Natural killer cell (primary cell): ENCODE measurements around the gene BAHCC1. TPM values are rescaled to one million over a fixed set of nuclear protein-coding genes. Genes with fewer than 3 reads are reported as not detected.

ENCODE experiments used
- ATAC-seq, 3 donors: fragments of 150-1000 bp in 2 of 3; fragments of 200-7000 bp in 1 of 3; cut with Tn5 transposase; 1 replicate in 1 of 3; 2 replicates in 2 of 3; pipeline ENCODE4 v1.10.0; 2021; ENCODE audit warnings: mild to moderate bottlenecking in 2 of 3, moderate library complexity in 2 of 3
- DNase-seq, 2 donors: peaks; one replicate each; pipeline versions ENCODE4 v3.0.0 to v3.0.0-alpha.2; 2013 to 2021; ENCODE audit warnings: mixed read lengths in 1 of 2
- H3K27ac ChIP-seq: one replicate; pipeline ENCODE4 v1.5.1; 2013; ENCODE audit warnings: mild to moderate bottlenecking, low read length
- H3K27me3 ChIP-seq: one replicate; pipeline ENCODE4 v1.6.1; 2013; ENCODE audit warnings: low read length; ENCODE audit not compliant: control insufficient read depth, insufficient read depth
- H3K36me3 ChIP-seq: one replicate; pipeline ENCODE4 v1.6.1; 2013; ENCODE audit warnings: low read length; ENCODE audit not compliant: control insufficient read depth, insufficient read depth
- H3K4me1 ChIP-seq: one replicate; pipeline ENCODE4 v1.6.1; 2013; ENCODE audit warnings: low read length; ENCODE audit not compliant: control insufficient read depth, insufficient read depth
- H3K4me3 ChIP-seq: one replicate; pipeline ENCODE4 v1.5.1; 2013; ENCODE audit warnings: low read length
- H3K9me3 ChIP-seq: one replicate; pipeline ENCODE4 v1.6.1; 2013; ENCODE audit warnings: low read length; ENCODE audit not compliant: control insufficient read depth, insufficient read depth
- H3K27ac Mint-ChIP-seq, 2 donors: one replicate each; pipeline ENCODE4 v1.8.0; 2022; ENCODE audit warnings: mild to moderate bottlenecking in 2 of 2, mixed read lengths in 2 of 2, moderate library complexity in 1 of 2
- H3K27me3 Mint-ChIP-seq, 2 donors: one replicate each; pipeline ENCODE4 v1.8.0; 2022; ENCODE audit warnings: low read depth in 2 of 2, mixed read lengths in 2 of 2
- H3K36me3 Mint-ChIP-seq: one replicate; pipeline ENCODE4 v1.8.0; 2022; ENCODE audit warnings: mixed read lengths
- H3K4me1 Mint-ChIP-seq, 2 donors: one replicate each; pipeline ENCODE4 v1.8.0; 2022; ENCODE audit warnings: mixed read lengths in 2 of 2
- H3K4me3 Mint-ChIP-seq: one replicate; pipeline ENCODE4 v1.8.0; 2022; ENCODE audit warnings: mild to moderate bottlenecking, moderate library complexity, mixed read lengths
- H3K9me3 Mint-ChIP-seq, 2 donors: one replicate each; pipeline ENCODE4 v1.8.0; 2022; ENCODE audit warnings: mixed read lengths in 2 of 2
- CTCF ChIP-seq: fragments of 200-600 bp; IDR thresholded peaks from one replicate; pipeline ENCODE4 v1.8.0; 2022; ENCODE audit warnings: antibody characterized with exemption
- WGBS: methylation state at CpG from one replicate; pipeline ENCODE4 v1.1.7; 2013; ENCODE audit warnings: missing lambda C conversion rate; ENCODE audit not compliant: insufficient coverage; 5-methylcytosine and 5-hydroxymethylcytosine counted together
- intact Hi-C: fragments of 100-400 bp; cut with micrococcal nuclease; formaldehyde crosslinking; loops from one replicate; pipeline ENCODE4 v1.14.2; 2022
- total RNA-seq, 4 donors: library from RNA; stranded (reverse); fragments of 120-200 nt in 1 of 4; gene quantifications; one replicate each; pipeline versions ENCODE4 v1.2.3 to v1.2.4, GENCODE V29; 2013 to 2022

The BAHCC1 gene
- total RNA-seq, 3 donors from 2014 or later (not counting 1 experiment from before 2014, with no cell fraction given): 2.9 to 17.3 (median 5.7) TPM

DNA sequence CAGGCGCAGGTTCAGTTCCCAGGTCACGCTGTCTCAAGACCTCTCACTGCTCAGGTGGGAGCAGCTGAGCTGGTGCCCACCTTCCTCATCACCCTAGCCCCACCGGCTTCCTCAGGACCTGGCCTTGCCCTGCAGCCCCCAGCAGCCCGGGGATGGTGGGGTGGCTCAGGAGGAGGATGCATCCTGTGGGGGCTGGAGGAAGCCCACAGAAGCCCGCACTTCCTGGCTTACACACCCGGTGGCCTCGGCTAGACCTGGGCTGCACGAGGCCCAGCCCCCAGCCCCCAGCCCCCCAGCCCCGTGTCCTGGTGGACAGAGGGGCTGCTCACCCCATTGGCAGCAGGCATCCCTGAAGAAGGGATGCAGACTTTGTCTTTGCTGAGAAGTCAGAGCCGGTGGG is 43.4 kb downstream of the BAHCC1 start:
- Histone ChIP-seq H3K4me1 (peaks cover 16% of the 10 kb centered on the region), H3K4me3 (no peak overlapping the region), H3K36me3 (no peaks in the 10 kb centered on the region), H3K27ac (no peak overlapping the region), H3K9me3 (no peaks in the 10 kb centered on the region), H3K27me3 (peaks cover 7% of the 10 kb centered on the region)
- H3K9me3 Mint-ChIP-seq: no peaks in the 10 kb centered on the region
- no peak overlapping the region for H3K4me3 Mint-ChIP-seq
- H3K4me1 Mint-ChIP-seq: peaks cover 0 to 5% of the 10 kb centered on the region in 2 donors
- H3K27ac Mint-ChIP-seq: no peak overlapping the region
- 15% methylated on average over 9 of the region's 10 CpGs for WGBS
- peaks cover 0 to 15% of the 10 kb centered on the region in 2 donors for H3K27me3 Mint-ChIP-seq
- no peaks in the 10 kb centered on the region for H3K36me3 Mint-ChIP-seq
- intact Hi-C loops: no loop called here
- ATAC-seq (peak in 1 of 3 donors; percentile 40), DNase-seq (no peak)
- no peak for TF ChIP-seq CTCF

DNA sequence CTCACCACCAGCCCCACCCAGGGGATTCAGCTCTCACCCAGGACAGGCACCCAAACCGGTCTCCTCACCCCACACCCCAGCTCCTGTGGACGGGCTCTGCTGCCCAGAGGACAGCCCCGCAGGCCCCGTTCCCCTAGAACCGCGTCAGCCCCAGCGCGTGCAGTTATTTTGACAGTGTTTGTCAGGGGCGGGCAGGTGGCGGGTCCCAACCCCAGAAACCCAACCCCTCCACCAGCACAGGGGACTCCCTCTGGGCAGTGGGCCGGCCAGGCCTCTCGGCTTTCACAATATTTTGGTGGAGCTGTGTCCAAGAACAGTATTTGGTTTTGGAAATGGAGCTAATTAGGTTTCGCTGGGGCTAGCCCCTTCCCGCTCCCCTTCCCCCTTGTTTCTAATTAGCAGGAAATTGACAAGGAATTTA is 44.8 kb downstream of the BAHCC1 start:
- Histone ChIP-seq H3K4me3 (no peak overlapping the region), H3K36me3 (no peaks in the 10 kb centered on the region), H3K4me1 (peaks cover 16% of the 10 kb centered on the region), H3K27ac (no peak overlapping the region), H3K9me3 (no peaks in the 10 kb centered on the region), H3K27me3 (peaks cover 7% of the 10 kb centered on the region)
- peaks cover 0 to 11% of the 10 kb centered on the region in 2 donors for H3K27me3 Mint-ChIP-seq
- no peak for DNase-seq
- H3K36me3 Mint-ChIP-seq: no peaks in the 10 kb centered on the region
- H3K9me3 Mint-ChIP-seq: no peaks in the 10 kb centered on the region
- H3K4me1 Mint-ChIP-seq: peaks cover 0 to 5% of the 10 kb centered on the region in 2 donors
- no peak overlapping the region for H3K4me3 Mint-ChIP-seq
- intact Hi-C loops: no loop called here
- ATAC-seq: no peak
- WGBS: 91% methylated on average over 12 of the region's 14 CpGs
- TF ChIP-seq CTCF: no peak
- no peak overlapping the region for H3K27ac Mint-ChIP-seq

GRCh38 chr17:81440511-81441244 is 45.4 kb downstream of the BAHCC1 start:
- no peak overlapping the region for H3K27ac ChIP-seq
- Mint-ChIP-seq H3K4me3 (no peak overlapping the region), H3K27me3 (peaks cover 0 to 8% of the 10 kb centered on the region in 2 donors), H3K4me1 (peaks cover 0 to 5% of the 10 kb centered on the region in 2 donors), H3K9me3 (no peaks in the 10 kb centered on the region), H3K27ac (no peak overlapping the region), H3K36me3 (no peaks in the 10 kb centered on the region)
- ATAC-seq: no peak
- peaks cover 16% of the 10 kb centered on the region for H3K4me1 ChIP-seq
- 82% methylated on average over 24 of the region's 24 CpGs for WGBS
- intact Hi-C loops: no loop called here
- TF ChIP-seq CTCF: no peak
- H3K27me3 ChIP-seq: peaks cover 7% of the 10 kb centered on the region
- H3K9me3 ChIP-seq: no peaks in the 10 kb centered on the region
- no peak for DNase-seq
- H3K4me3 ChIP-seq: no peak overlapping the region
- H3K36me3 ChIP-seq: no peaks in the 10 kb centered on the region

DNA sequence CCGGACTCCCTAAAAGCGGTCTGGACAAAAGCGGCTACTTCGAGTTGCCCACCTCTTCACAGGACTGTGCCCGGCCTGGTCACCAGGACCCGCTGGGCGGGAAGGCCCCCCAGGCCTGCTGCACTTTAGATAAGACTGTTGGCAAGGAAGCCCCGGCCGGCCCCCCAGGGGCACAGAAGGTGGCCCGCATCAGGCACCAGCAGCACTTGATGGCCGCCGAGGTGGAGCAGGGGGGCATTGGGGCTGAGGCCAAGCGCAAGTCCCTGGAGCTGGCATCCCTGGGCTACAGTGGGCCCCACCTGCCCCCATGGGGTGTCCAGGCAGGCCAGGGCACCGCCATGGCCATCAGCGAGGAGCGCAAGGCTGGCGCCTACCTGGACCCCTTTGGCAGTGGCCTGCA is 47.5 kb downstream of the BAHCC1 start:
- no peak for TF ChIP-seq CTCF
- H3K36me3 Mint-ChIP-seq: no peaks in the 10 kb centered on the region
- H3K9me3 Mint-ChIP-seq: no peaks in the 10 kb centered on the region
- peaks cover 0 to 5% of the 10 kb centered on the region in 2 donors for H3K4me1 Mint-ChIP-seq
- DNase-seq (no peak), ATAC-seq (no peak)
- H3K27me3 Mint-ChIP-seq: peaks cover 0 to 8% of the 10 kb centered on the region in 2 donors
- no peak overlapping the region for H3K27ac ChIP-seq
- 93% methylated on average over 17 of the region's 17 CpGs for WGBS
- no peak overlapping the region for H3K4me3 ChIP-seq
- no peak overlapping the region for H3K4me3 Mint-ChIP-seq
- H3K27ac Mint-ChIP-seq: no peak overlapping the region
- H3K4me1 ChIP-seq: peaks cover 12% of the 10 kb centered on the region
- no peaks in the 10 kb centered on the region for H3K36me3 ChIP-seq
- no peaks in the 10 kb centered on the region for H3K9me3 ChIP-seq
- intact Hi-C loops: no loop called here
- H3K27me3 ChIP-seq: peaks cover 5% of the 10 kb centered on the region
